CD4-positive, CD25-positive, alpha-beta regulatory T cell (primary cell): ENCODE measurements around the gene ALKBH4. TPM values are rescaled to one million over a fixed set of nuclear protein-coding genes. Genes with fewer than 3 reads are reported as not detected.
"Not testable (repeated sequence)": the region's sequence is repeated elsewhere in the genome, so short reads cannot be mapped to it uniquely, and the experiment has no call there.

Experiments
- ATAC-seq, 2 donors: fragments of 150-1000 bp; cut with Tn5 transposase; one replicate each; pipeline ENCODE4 v1.10.0; 2021; ENCODE audit warnings: low read depth in 2 of 2, moderate number of reproducible peaks in 2 of 2, moderate library complexity in 1 of 2
- DNase-seq, 3 donors: peaks; one replicate each; pipeline versions ENCODE4 v3.0.0 to v3.0.0-alpha.2; 2012 to 2022; ENCODE audit warnings: mixed read lengths in 1 of 3
- H3K27ac ChIP-seq: one replicate; pipeline ENCODE4 v1.7.0; 2013; ENCODE audit warnings: mild to moderate bottlenecking, low read length; ENCODE audit not compliant: insufficient read depth, poor library complexity, severe bottlenecking
- H3K27me3 ChIP-seq: one replicate; pipeline ENCODE4 v1.7.0; 2013; ENCODE audit warnings: low read length; ENCODE audit not compliant: control insufficient read depth, insufficient read depth
- H3K36me3 ChIP-seq: one replicate; pipeline ENCODE4 v1.7.0; 2013; ENCODE audit warnings: mild to moderate bottlenecking, low read length, moderate library complexity; ENCODE audit not compliant: control insufficient read depth, insufficient read depth
- H3K4me1 ChIP-seq: 2 replicates; pipeline ENCODE4 v1.7.0; 2013; ENCODE audit warnings: mild to moderate bottlenecking, low read length; ENCODE audit not compliant: insufficient read depth, control insufficient read depth, poor library complexity, severe bottlenecking
- H3K4me3 ChIP-seq: one replicate; pipeline ENCODE4 v1.7.0; 2013; ENCODE audit warnings: low read depth, mild to moderate bottlenecking, low read length, moderate library complexity
- H3K9me3 ChIP-seq, 2 experiments: 1 replicate in 1 of 2; 2 replicates in 1 of 2; pipeline ENCODE4 v1.7.0; 2013; ENCODE audit warnings: low read length in 2 of 2, mild to moderate bottlenecking in 1 of 2, moderate library complexity in 1 of 2; ENCODE audit not compliant: control insufficient read depth in 2 of 2
- H3K27ac Mint-ChIP-seq, 3 donors: one replicate each; pipeline ENCODE4 v1.8.0; 2020 to 2022; ENCODE audit warnings: mild to moderate bottlenecking in 3 of 3, mixed read lengths in 3 of 3, moderate library complexity in 2 of 3
- H3K27me3 Mint-ChIP-seq: one replicate; pipeline ENCODE4 v1.8.0; 2022; ENCODE audit warnings: mild to moderate bottlenecking, mixed read lengths
- H3K36me3 Mint-ChIP-seq: one replicate; pipeline ENCODE4 v1.8.0; 2020; ENCODE audit warnings: mixed read lengths
- H3K4me1 Mint-ChIP-seq, 4 donors: one replicate each; pipeline ENCODE4 v1.8.0; 2020 to 2022; ENCODE audit warnings: mixed read lengths in 4 of 4, mild to moderate bottlenecking in 1 of 4
- H3K4me3 Mint-ChIP-seq, 4 donors: one replicate each; pipeline ENCODE4 v1.8.0; 2020 to 2022; ENCODE audit warnings: mild to moderate bottlenecking in 4 of 4, mixed read lengths in 4 of 4, moderate library complexity in 3 of 4
- H3K9me3 Mint-ChIP-seq, 7 donors: one replicate each; pipeline ENCODE4 v1.8.0; 2020 to 2022; ENCODE audit warnings: mixed read lengths in 7 of 7, mild to moderate bottlenecking in 3 of 7, moderate library complexity in 2 of 7
- polyA plus RNA-seq, 4 donors: library from polyadenylated mRNA; unstranded; fragments of 300-500 nt; fragmentation: Illumina TruSeq; gene quantifications; one replicate each; pipeline ENCODE4 v1.2.3, GENCODE V29; 2021
- total RNA-seq: library from RNA; stranded (reverse); gene quantifications from one replicate; pipeline ENCODE4 v1.2.3, GENCODE V29; 2022

ALKBH4 gene
- total RNA-seq (7.4 TPM), polyA plus RNA-seq (10 to 100 TPM; 18.4 to 20.6 (median 19.4) TPM)

GRCh38 chr7:102464577-102465280, at the start of gene ALKBH4, which contains the start of gene LRWD1:
TSS of gene ALKBH4 (minus strand) at chr7:102464863. CDS start at chr7:102464836, 27 bp downstream.
TSS of gene LRWD1 (plus strand) at chr7:102464984. CDS start at chr7:102465081, 97 bp downstream.
- H3K9me3 ChIP-seq: no peaks in the 10 kb centered on the region
- H3K27ac ChIP-seq: peak within 1 kb of the TSS; percentile 67
- Mint-ChIP-seq H3K4me1 (peaks cover 0 to 49% (median 13%) of the 10 kb centered on the region in 4 donors), H3K9me3 (no peaks in the 10 kb centered on the region), H3K36me3 (no peaks in the 10 kb centered on the region), H3K27ac (peak within 1 kb of the TSS; percentile 81 to 93 (median 93)), H3K4me3 (peak within 1 kb of the TSS; percentile 87 to 96 (median 91)), H3K27me3 (no peaks in the 10 kb centered on the region)
- ATAC-seq (peak; percentile 97 to 98), DNase-seq (peak; percentile 91 to 95 (median 92))
- H3K36me3 ChIP-seq: no peaks in the 10 kb centered on the region
- H3K27me3 ChIP-seq: no peaks in the 10 kb centered on the region
- H3K4me1 ChIP-seq: peaks cover 24% of the 10 kb centered on the region
- peak within 1 kb of the TSS; percentile 82 for H3K4me3 ChIP-seq

- H3K36me3 ChIP-seq, H3K27me3 ChIP-seq, H3K4me3 Mint-ChIP-seq, H3K9me3 ChIP-seq, H3K4me1 Mint-ChIP-seq, H3K4me3 ChIP-seq, H3K27ac ChIP-seq, H3K36me3 Mint-ChIP-seq, H3K4me1 ChIP-seq, H3K9me3 Mint-ChIP-seq, H3K27ac Mint-ChIP-seq, H3K27me3 Mint-ChIP-seq, ATAC-seq: not testable (repeated sequence)
- DNase-seq: peak in 1 of 3 donors; percentile 28
Observed at GRCh38 chr7:102512642-102513221, 48.1 kb upstream of the ALKBH4 start.

GRCh38 chr7:102511860-102512522, 47.3 kb upstream of the ALKBH4 start:
- ATAC-seq: peak; percentile 64 to 68

GRCh38 chr7:102510575-102510974, 45.9 kb upstream of the ALKBH4 start:
- H3K4me1 ChIP-seq, H3K9me3 ChIP-seq, H3K27me3 Mint-ChIP-seq, H3K27ac ChIP-seq, H3K9me3 Mint-ChIP-seq, H3K4me1 Mint-ChIP-seq, ATAC-seq, H3K4me3 Mint-ChIP-seq, H3K27ac Mint-ChIP-seq, H3K27me3 ChIP-seq, H3K36me3 Mint-ChIP-seq, DNase-seq, H3K4me3 ChIP-seq, H3K36me3 ChIP-seq: not testable (repeated sequence)

More at GRCh38 chr7:102511860-102512522, 47.3 kb upstream of the ALKBH4 start:
- not testable (repeated sequence) for H3K27ac ChIP-seq, H3K27me3 Mint-ChIP-seq, H3K4me3 ChIP-seq, H3K36me3 ChIP-seq, H3K4me1 Mint-ChIP-seq, DNase-seq, H3K4me3 Mint-ChIP-seq, H3K27ac Mint-ChIP-seq, H3K36me3 Mint-ChIP-seq, H3K9me3 ChIP-seq, H3K4me1 ChIP-seq, H3K27me3 ChIP-seq, H3K9me3 Mint-ChIP-seq

- H3K36me3 Mint-ChIP-seq, H3K27ac ChIP-seq, H3K4me3 ChIP-seq, H3K27me3 Mint-ChIP-seq, H3K36me3 ChIP-seq, H3K9me3 ChIP-seq, H3K9me3 Mint-ChIP-seq, H3K4me1 ChIP-seq, H3K4me3 Mint-ChIP-seq, ATAC-seq, H3K4me1 Mint-ChIP-seq, DNase-seq, H3K27ac Mint-ChIP-seq, H3K27me3 ChIP-seq: not testable (repeated sequence)
Observed at GRCh38 chr7:102507410-102508088, 42.9 kb upstream of the ALKBH4 start.

GRCh38 chr7:102505298-102506185, 40.9 kb upstream of the ALKBH4 start:
- not testable (repeated sequence) for DNase-seq, H3K36me3 ChIP-seq, H3K27me3 Mint-ChIP-seq, H3K4me3 ChIP-seq, H3K27ac ChIP-seq, H3K4me3 Mint-ChIP-seq, H3K27ac Mint-ChIP-seq, H3K36me3 Mint-ChIP-seq, H3K4me1 Mint-ChIP-seq, H3K27me3 ChIP-seq, H3K9me3 ChIP-seq, H3K9me3 Mint-ChIP-seq, H3K4me1 ChIP-seq
- ATAC-seq: peak in 1 of 2 donors; percentile 9

- not testable (repeated sequence) for H3K27ac ChIP-seq, H3K27me3 ChIP-seq, H3K4me3 Mint-ChIP-seq, H3K36me3 ChIP-seq, H3K4me1 ChIP-seq, DNase-seq, H3K36me3 Mint-ChIP-seq, H3K9me3 Mint-ChIP-seq, H3K9me3 ChIP-seq, H3K4me1 Mint-ChIP-seq, H3K4me3 ChIP-seq, H3K27ac Mint-ChIP-seq, H3K27me3 Mint-ChIP-seq, ATAC-seq
Observed at GRCh38 chr7:102503141-102503540, 38.5 kb upstream of the ALKBH4 start.
